ENCODE results near the gene POLR2M.

DNA sequence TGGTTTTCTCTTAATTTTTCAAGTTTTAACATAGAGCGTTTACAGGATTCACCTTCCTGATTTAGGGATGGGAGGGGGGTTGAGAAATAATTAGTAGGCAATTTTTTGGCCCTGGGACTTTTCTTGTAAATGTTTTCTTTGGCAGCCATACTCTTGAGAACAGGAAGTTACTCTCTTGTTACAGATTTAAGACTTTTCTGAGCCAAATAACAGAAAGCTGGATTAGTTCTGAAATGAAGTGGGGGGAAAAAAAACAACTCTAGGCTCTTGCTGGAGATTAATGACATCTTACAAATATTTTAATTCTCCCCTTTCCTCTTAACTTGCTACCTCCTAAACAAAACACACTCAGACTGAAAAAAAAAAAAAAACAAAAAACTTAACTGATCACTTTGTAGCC, 13.8 kb upstream of the POLR2M start:
- TF ChIP-seq, protein P1, sequence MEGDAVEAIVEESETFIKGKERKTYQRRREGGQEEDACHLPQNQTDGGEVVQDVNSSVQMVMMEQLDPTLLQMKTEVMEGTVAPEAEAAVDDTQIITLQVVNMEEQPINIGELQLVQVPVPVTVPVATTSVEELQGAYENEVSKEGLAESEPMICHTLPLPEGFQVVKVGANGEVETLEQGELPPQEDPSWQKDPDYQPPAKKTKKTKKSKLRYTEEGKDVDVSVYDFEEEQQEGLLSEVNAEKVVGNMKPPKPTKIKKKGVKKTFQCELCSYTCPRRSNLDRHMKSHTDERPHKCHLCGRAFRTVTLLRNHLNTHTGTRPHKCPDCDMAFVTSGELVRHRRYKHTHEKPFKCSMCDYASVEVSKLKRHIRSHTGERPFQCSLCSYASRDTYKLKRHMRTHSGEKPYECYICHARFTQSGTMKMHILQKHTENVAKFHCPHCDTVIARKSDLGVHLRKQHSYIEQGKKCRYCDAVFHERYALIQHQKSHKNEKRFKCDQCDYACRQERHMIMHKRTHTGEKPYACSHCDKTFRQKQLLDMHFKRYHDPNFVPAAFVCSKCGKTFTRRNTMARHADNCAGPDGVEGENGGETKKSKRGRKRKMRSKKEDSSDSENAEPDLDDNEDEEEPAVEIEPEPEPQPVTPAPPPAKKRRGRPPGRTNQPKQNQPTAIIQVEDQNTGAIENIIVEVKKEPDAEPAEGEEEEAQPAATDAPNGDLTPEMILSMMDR (IDR thresholded peaks at IDR 0.05; ENCODE audit: poor library complexity, severe bottlenecking) = no peak
- TF ChIP-seq POLR2AphosphoS5 (IDR thresholded peaks at IDR 0.05) (no peak), RAD21 (conservative IDR thresholded peaks at IDR 0.05) (no peak), EZH2 (IDR thresholded peaks at IDR 0.05; ENCODE audit: borderline replicate concordance, insufficient read depth, low read length, poor library complexity, severe bottlenecking) (no peak), SMC3 (conservative IDR thresholded peaks at IDR 0.05; ENCODE audit: poor library complexity) (no peak)
